HL-60/S4 treated with phorbol 12-myristate 13-acetate at 8.2 ng/mL for 4 days and 3 days (cell line): Measurements from ENCODE around the gene SHISA6.

Experiments
- in situ Hi-C: fragments of 300-500 bp; cut with MboI; formaldehyde crosslinking; loops from 2 replicates; pipeline ENCODE4 v1.15.0; 2022; ENCODE audit warnings: low sequenced_read_pairs

Gene SHISA6

GRCh38 chr17:11240841-11241610 is at the start of gene SHISA6:
TSS of gene SHISA6 (plus strand) at chr17:11241213.
- in situ Hi-C loops = no loop called here

- in situ Hi-C loops = no loop called here
Measured at GRCh38 chr17:11195801-11196200, 45.2 kb upstream of the SHISA6 start.

DNA sequence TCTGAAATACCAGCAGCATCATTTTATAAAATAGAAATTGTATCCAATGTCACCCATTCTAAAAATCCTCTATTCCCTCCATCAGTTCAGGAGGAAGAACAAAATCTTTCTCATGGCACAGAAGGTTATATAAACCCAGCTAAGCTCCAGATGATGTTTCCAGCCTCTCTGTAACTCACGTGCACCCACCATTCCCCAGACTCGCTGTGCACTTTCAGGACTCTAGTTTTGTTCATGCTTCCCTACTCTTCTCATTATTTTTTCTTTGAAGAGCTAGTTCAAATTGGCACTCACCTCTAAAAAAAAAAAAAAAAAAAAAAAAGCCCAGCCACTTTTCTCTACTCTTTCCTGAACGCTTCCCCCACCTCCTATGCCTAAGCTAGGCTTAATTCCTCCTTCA is 36.0 kb upstream of the SHISA6 start:
- in situ Hi-C loops = no loop called here

GRCh38 chr17:11205659-11206058 is 35.4 kb upstream of the SHISA6 start:
- in situ Hi-C loops = no loop called here

GRCh38 chr17:11209906-11210305 is 31.1 kb upstream of the SHISA6 start:
- in situ Hi-C loops = no loop called here

GRCh38 chr17:11212792-11213191 is 28.2 kb upstream of the SHISA6 start:
- in situ Hi-C loops = no loop called here

GRCh38 chr17:11216976-11217375 is 24.0 kb upstream of the SHISA6 start:
- in situ Hi-C loops = no loop called here

DNA sequence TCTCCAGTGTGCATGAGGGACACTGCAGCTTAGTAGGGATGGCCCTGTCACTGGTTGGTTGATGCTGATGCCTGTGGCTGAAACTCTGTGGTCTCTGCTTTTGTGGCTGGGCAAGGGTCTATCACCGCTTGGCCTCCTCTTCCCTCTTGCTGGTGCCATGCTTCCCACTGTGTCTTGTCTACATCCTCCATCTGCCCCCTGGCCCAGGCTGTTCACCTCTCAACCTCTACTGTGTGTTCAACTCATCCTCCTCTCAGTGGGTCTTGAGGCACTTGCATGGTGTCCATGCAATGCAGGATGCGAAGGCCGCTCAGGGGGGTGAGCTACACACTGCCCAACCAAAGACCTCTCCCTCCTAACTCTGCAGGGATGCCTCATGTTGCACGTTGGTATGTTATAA is 19.8 kb upstream of the SHISA6 start:
- in situ Hi-C loops = no loop called here

DNA sequence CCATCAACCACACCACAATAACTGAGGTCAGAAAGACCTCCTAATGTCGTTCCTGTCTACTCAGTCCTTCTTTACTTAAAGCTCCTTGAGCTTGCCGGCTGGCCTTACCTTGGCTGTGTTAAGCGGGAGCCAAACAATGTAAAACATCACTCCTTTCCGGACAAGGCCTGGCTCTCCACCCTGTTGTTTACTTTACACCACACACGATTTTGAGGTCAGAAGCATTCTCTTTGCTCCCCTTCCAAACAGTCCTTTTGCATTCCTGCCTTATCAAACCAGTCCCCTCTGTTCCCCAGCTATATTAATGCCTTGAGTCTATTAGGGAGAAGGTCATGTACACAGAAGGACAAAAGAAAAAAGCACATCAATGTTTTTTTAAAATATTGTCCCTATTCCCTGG is 19.3 kb upstream of the SHISA6 start:
- in situ Hi-C loops = no loop called here

DNA sequence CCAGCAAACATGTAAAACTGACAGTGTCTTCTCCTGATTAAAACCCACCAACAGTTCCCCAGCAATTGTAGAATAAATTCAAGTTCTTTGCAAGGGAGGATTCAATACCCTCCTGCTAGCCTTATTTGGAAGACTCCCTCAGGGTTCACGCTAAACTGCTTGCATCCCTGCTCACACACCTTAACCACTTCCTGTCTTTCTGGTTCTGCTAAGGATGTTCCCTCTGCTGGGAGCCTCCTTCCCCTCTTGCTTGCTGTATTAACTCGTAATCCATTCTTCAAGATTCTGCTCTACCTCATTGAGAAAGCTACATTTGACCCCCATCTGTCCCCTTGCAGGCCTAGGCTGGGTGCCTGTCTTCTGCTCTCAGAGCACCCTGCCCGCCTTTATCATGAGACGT is 2.3 kb upstream of the SHISA6 start:
- in situ Hi-C loops = no loop called here

GRCh38 chr17:11239379-11239970 is 1.5 kb upstream of the SHISA6 start:
- in situ Hi-C loops = no loop called here

DNA sequence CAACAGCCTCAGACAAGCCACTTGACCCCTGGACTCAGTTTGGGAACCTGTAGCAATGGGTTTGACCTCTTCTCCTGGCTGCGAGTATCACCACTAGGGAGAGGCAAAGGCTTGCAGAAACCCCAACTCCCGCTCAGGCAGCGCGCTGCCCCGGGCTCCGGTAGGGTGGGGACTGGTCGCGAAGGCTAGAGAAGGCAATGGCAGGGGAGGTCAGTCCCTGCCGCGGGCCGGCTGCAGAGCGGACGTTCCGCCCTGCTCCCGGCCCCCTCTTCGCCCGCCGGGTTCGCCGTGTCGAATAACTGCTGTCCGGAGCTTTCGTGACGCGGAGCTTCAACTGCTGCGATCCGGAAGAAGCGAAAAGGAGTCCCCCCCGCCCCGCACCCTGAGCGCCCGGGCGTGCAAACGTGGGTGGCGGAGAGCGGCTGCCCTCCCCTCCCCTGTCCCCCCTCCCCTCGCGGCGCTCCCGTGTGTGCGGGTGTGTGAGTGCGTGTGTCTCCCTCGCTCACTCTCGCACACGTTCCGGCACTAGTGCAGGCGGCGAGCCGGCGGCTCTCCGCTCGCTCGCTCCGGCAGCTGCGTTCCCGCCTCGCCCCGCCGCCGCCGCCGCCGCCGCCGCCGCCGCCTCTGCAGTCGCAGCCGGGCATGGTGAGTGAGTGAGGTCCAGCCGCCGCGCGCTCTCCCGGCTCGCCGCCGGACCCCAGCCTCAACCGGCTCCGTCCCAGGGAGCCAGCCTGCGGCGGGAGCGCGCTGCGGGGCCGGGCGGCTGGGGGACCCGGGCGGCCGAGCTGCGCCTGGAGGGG is 772 bp upstream of the SHISA6 start:
- in situ Hi-C loops = no loop called here

- in situ Hi-C loops = no loop called here
Measured at GRCh38 chr17:11241611-11242226, 706 bp downstream of the SHISA6 start.

DNA sequence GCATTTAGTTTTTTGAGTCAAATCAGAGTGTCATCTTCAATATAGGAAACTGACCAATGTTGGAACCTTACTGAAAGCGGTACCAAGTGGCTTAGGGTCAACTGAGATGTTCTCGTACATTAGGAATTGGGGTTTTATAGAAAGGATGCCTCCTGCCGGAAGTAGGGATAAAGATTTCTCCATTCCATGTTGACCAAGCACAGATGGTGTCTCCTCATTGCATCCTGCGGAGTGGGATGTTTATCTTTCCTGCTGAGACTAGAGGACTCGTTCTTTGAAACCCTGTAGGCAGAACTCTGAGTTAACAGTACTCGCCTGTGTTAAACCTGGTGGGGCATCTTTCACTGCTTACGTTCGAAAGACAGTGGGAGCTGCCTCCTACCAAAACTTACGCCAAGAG is 1.4 kb downstream of the SHISA6 start:
- in situ Hi-C loops = no loop called here

DNA sequence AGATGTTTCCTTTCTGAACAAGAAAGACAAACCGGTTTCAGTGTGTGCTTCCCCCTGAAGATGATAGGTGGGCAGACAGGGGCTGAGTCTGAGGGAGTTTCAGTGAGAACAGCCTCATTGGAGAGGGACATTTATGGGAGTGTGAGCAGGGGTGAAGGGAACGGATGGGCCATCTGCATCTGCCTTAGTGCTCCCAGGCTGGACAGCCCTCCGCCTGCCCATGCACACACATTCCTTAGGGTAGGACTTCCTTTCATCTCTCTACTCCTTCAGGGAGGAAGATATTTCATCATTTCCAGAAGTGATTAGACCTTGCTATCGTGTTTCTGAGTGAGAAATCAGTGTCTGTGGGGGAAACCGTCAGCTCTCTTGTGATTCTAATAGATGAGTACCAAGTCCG is 3.8 kb downstream of the SHISA6 start:
- in situ Hi-C loops = no loop called here

DNA sequence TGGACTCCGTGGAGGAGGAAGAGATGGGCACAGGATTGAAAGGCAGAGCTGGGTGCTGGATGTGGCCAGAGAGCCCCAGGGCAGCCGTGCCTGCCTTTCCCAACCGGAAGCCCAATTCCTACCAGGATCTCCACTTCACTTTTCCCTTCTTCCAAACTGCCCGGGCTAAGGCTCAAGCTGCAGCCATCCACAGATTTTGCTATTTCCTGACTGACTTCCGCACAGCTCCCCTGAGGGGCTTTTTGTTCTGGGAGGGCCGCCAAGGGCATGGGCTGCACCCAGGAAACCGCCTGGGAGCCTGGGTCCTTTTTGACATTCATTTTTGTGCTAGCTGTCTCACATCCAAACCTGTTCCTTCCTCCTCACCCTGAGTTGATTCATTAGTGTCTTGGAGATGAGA is 4.2 kb downstream of the SHISA6 start:
- in situ Hi-C loops = no loop called here

DNA sequence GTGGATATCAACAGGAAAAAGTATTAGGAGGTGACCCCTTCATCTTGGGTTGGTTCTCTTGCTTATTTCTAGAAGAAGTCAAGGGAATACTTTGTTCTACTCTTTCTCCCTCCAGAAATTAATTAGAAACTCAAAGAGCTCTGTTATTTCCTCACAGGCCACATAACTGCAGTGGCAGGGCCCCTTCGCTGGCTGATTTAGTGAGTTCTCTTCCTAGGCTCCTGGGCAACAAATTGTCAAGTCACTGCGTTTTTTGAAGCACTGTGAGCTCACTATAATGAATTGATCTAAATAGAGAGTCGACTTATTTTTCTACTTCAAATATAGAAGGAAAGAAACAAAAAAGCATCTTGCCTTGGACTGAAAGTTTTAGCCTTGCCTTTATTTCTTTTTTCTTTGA is 4.8 kb downstream of the SHISA6 start:
- in situ Hi-C loops = no loop called here

- in situ Hi-C loops = no loop called here
Measured at GRCh38 chr17:11250161-11250560, 9.1 kb downstream of the SHISA6 start.

DNA sequence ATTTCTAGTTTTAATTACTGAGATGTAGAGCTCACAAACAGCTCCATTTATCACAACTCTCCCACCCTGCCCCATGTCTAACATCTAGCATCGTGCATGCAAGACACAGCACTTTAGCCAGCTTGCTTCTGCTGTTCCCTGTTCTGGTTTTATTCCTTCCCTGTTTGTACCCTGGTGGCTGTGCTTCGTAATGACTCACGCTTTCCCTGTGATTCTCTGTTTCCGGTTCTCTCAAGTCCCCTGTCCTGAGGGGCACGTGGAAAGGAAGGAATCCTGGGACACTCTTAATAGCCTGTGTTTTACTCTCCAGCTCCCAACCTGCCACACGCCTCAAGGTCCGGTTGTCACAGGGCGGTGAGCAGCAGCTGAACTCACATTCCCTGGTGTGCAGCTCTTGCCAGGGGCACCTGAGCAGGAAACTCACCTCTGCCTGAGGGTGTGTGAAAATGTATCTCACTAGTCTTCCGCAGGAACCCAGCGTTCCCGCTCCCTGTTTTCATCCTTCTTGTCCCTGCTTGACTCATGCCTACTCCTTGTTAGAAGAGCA is 10.6 kb downstream of the SHISA6 start:
- in situ Hi-C loops = no loop called here

GRCh38 chr17:11252146-11252545 is 11.1 kb downstream of the SHISA6 start:
- in situ Hi-C loops = no loop called here

DNA sequence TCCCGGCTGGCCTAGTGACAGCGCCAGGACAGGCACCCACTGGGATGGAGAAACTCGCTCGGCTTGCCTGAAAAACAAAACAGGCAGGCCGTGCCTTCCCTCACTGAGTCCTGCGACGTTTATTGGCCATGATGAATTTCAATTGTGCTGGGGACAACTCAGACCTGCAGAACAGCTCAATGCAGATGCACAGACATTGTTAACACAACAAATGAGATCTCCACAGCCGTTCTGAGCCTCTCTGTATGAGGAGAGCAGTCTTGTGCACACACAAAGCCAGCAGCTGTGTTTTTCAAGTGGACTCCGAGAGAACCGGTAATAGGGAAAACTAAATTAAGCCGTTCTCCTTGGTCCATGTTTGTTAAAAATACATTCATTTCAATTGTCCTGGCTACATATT is 15.9 kb downstream of the SHISA6 start:
- in situ Hi-C loops = no loop called here
